Stimulated activated memory B cell treated with anti-CD40 and anti-IgM and Interleukin-4, amounts not matched to agents 10 μg/mL and 1 μg/mL and 100 μg/mL, for 72 hours (primary cell): Measurements from ENCODE around the gene KANSL1.
"Not testable (repeated sequence)": the region's sequence is repeated elsewhere in the genome, so short reads cannot be mapped to it uniquely, and the experiment has no call there.

Source experiments
- ATAC-seq: fragments of 150-1000 bp; cut with Tn5 transposase; 2 replicates; pipeline ENCODE4 v1.10.0; 2021
- H3K27ac Mint-ChIP-seq: one replicate; pipeline ENCODE4 v1.8.0; 2022; ENCODE audit warnings: mild to moderate bottlenecking, mixed read lengths
- H3K27me3 Mint-ChIP-seq: one replicate; pipeline ENCODE4 v1.8.0; 2022; ENCODE audit warnings: mixed read lengths
- H3K36me3 Mint-ChIP-seq: one replicate; pipeline ENCODE4 v1.8.0; 2022; ENCODE audit warnings: mixed read lengths
- H3K4me1 Mint-ChIP-seq: one replicate; pipeline ENCODE4 v1.8.0; 2022; ENCODE audit warnings: mixed read lengths
- H3K4me3 Mint-ChIP-seq: one replicate; pipeline ENCODE4 v1.8.0; 2022; ENCODE audit warnings: mild to moderate bottlenecking, moderate library complexity, mixed read lengths
- H3K9me3 Mint-ChIP-seq: one replicate; pipeline ENCODE4 v1.8.0; 2022; ENCODE audit warnings: mixed read lengths

The KANSL1 gene

GRCh38 chr17:46181316-46181715 lies 11.9 kb downstream of the KANSL1 start:
- not testable (repeated sequence) for H3K27me3 Mint-ChIP-seq, H3K9me3 Mint-ChIP-seq, H3K4me3 Mint-ChIP-seq, ATAC-seq
- Mint-ChIP-seq H3K36me3 (peaks cover 30% of the 10 kb centered on the region), H3K27ac (peak overlapping the region; percentile 61), H3K4me1 (peaks cover 85% of the 10 kb centered on the region)

DNA sequence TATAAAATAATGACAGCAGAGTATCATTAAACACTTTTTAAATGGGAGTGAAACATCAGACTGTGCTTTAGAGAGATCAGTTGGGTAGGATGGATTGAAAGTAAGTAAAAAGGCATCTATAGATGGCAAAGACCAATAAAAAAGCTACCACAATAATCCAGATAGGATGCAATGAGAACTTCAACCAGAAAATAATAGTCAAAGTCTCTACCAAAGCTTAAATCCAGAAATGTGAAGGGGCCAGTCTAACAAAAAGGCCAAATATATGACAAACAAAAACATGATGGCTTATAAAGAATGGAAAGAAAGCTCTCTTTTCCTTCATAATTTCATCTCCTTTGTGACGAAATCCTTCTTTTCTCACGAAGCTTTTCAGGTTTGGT lies 12.3 kb downstream of the KANSL1 start:
- peaks cover 87% of the 10 kb centered on the region for H3K4me1 Mint-ChIP-seq
- H3K27me3 Mint-ChIP-seq = no peaks in the 10 kb centered on the region
- no peak for ATAC-seq
- no peak overlapping the region for H3K4me3 Mint-ChIP-seq
- no peak overlapping the region for H3K27ac Mint-ChIP-seq
- no peaks in the 10 kb centered on the region for H3K9me3 Mint-ChIP-seq
- peaks cover 30% of the 10 kb centered on the region for H3K36me3 Mint-ChIP-seq

DNA sequence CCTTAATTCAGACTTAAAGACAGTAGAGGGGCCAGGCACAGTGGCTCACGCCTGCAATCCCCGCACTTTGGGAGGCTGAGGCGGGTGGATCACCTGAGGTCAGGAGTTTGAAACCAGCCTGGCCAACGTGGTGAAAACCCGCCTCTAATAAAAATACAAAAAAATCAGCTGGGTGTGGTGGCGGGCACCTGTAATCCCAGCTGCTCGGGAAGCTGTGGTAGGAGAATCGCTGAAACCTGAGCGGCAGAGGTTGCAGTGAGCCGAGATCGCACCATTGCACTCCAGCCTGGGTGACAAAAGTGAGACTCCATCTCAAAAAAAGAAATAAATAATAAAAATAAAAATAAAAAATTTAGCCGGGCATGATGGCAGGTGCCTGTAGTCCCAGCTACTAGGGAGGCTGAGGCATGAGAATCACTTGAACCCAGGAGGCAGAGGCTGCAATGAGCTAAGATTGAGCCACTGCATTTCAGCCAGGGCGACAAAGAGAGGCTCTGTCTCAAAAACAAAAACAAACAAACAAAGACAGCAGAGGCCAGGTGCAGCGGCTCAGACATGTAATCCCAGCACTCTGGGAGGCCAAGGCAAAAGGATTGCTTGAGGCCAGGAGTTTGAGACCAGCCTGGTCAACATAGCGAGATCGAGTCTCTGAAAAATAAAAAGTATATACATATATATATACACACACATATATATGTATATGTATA lies 12.9 kb downstream of the KANSL1 start:
- Mint-ChIP-seq H3K27ac (peak overlapping the region; percentile 30), H3K36me3 (peaks cover 30% of the 10 kb centered on the region), H3K4me1 (peaks cover 83% of the 10 kb centered on the region)
- ATAC-seq, H3K27me3 Mint-ChIP-seq, H3K9me3 Mint-ChIP-seq, H3K4me3 Mint-ChIP-seq: not testable (repeated sequence)

GRCh38 chr17:46179375-46179999 lies 13.7 kb downstream of the KANSL1 start:
- Mint-ChIP-seq H3K36me3 (peaks cover 30% of the 10 kb centered on the region), H3K27ac (peak overlapping the region; percentile 30), H3K4me3 (peak overlapping the region; percentile 4), H3K4me1 (peaks cover 77% of the 10 kb centered on the region), H3K9me3 (no peaks in the 10 kb centered on the region), H3K27me3 (no peaks in the 10 kb centered on the region)
- ATAC-seq = peak; percentile 69

DNA sequence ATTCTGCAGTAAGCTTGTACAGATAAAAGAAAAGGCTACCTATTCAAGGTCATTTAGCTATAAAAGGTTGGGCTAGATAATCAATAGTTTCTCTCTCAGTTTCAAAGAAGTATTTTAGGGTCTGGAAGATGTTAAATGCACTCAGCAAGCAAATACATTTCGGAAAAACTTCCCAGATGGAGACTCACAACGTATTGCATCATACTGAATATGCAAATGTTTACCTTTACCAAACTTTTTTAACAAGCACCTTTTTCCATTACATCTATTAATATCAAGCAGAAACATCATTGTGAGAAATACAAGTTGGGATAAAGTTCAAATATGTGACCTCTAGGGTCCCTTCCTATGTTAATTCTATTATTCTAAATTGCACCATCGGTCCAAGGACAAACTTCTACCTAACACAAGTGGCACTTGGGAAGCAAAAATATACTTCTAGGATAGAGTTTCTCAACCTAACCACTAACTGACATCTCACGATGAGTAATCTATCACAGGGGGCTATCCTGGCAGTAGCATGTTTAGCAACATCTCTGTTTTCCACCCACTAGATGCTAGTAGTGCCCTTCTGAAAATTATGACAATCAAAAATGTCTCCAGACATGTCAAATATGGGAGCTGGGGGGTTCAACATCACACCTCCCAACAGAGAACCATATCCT lies 14.5 kb downstream of the KANSL1 start:
- Mint-ChIP-seq H3K27me3 (no peaks in the 10 kb centered on the region), H3K4me3 (no peak overlapping the region), H3K9me3 (no peaks in the 10 kb centered on the region), H3K36me3 (peaks cover 30% of the 10 kb centered on the region), H3K4me1 (peaks cover 69% of the 10 kb centered on the region), H3K27ac (peak overlapping the region; percentile 30)
- ATAC-seq = peak; percentile 47

GRCh38 chr17:46176975-46177374 lies 16.3 kb downstream of the KANSL1 start:
- no peak for ATAC-seq
- H3K4me3 Mint-ChIP-seq = no peak overlapping the region
- no peaks in the 10 kb centered on the region for H3K9me3 Mint-ChIP-seq
- H3K27me3 Mint-ChIP-seq = no peaks in the 10 kb centered on the region
- H3K36me3 Mint-ChIP-seq = peaks cover 18% of the 10 kb centered on the region
- H3K4me1 Mint-ChIP-seq = peaks cover 65% of the 10 kb centered on the region
- no peak overlapping the region for H3K27ac Mint-ChIP-seq

DNA sequence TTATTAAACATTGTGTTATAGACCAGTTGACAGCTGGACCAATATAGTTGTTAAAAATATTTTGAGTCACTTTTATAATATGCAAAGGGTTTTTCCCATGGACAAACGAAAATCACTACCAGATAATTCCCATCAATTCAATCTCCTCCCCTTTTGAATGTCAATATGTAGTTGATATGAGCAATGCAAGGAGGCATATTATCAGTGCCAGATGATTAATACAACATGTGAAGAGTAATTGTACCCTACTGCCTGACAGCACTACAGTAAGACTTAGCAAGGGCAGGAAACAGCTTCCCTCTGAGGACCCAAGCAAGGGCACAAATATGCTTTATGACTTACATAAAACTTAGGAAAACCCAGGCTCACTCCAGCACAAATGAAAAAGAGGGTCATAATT lies 17.3 kb downstream of the KANSL1 start:
- no peak for ATAC-seq
- Mint-ChIP-seq H3K4me3 (no peak overlapping the region), H3K36me3 (peaks cover 20% of the 10 kb centered on the region), H3K4me1 (peaks cover 63% of the 10 kb centered on the region), H3K27ac (no peak overlapping the region), H3K9me3 (no peaks in the 10 kb centered on the region), H3K27me3 (no peaks in the 10 kb centered on the region)

DNA sequence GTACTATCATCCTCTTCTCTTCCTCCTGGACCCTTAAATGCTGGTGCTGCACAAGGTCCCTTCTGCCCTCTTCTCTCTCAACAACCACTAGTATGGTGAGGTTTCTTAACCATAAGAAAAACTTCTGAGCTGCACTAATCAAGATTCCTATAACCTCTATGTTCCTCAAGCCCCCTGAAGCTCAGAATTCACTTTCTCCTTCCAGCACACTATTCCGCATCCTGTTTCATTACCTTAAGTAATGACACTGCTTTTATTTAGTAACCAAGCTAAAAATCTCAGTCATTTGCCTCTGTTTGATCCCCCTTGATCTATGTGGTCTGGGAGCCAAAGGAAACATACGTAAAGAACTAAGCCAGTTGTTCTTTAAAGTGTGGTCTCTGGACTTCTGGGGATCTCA lies 20.1 kb downstream of the KANSL1 start:
- H3K27me3 Mint-ChIP-seq = no peaks in the 10 kb centered on the region
- no peak overlapping the region for H3K27ac Mint-ChIP-seq
- no peak for ATAC-seq
- H3K9me3 Mint-ChIP-seq = no peaks in the 10 kb centered on the region
- H3K4me3 Mint-ChIP-seq = no peak overlapping the region
- peaks cover 33% of the 10 kb centered on the region for H3K36me3 Mint-ChIP-seq
- H3K4me1 Mint-ChIP-seq = peaks cover 57% of the 10 kb centered on the region

GRCh38 chr17:46171939-46172338 lies 21.3 kb downstream of the KANSL1 start:
- Mint-ChIP-seq H3K36me3 (peaks cover 35% of the 10 kb centered on the region), H3K27me3 (no peaks in the 10 kb centered on the region), H3K4me3 (no peak overlapping the region), H3K9me3 (no peaks in the 10 kb centered on the region), H3K27ac (no peak overlapping the region), H3K4me1 (peaks cover 57% of the 10 kb centered on the region)
- no peak for ATAC-seq

DNA sequence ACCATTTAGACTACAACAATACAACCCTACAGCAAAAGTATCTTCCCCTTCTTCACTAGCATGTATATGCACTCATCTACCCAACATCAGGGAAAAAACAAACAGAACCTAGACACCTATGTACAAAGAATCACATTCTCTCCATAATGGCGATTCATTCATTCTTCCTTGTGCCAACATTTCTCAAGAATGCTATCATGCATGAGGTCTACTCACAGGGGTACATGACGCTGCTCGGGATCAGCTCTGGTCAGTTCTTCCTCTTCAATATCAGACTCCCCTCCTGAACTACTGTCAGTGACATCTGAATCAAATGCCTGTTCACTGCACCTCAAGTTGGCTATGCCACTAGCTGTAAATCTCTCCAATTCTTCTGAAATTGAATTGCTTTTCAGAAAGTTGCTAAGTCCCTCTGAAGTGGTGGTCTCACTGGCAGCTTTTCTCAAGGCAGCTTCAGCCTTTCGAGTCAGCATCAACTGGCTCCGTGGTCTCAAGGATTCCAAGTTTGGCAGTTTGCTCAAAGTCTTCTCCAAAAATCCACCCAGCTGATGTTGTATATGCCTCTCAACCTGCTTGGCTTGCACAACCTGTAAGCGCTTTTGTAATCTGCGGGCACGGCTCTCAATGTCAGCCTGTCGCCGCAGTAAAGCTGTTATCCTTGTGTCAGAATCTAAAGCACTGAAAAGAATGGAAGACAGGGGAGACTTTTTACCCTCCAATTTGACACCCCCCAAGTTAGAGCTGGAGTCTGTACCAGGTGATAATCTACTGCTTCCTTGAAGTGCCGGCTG lies 22.4 kb downstream of the KANSL1 start:
- H3K4me3 Mint-ChIP-seq = no peak overlapping the region
- no peak overlapping the region for H3K27ac Mint-ChIP-seq
- peaks cover 51% of the 10 kb centered on the region for H3K4me1 Mint-ChIP-seq
- H3K27me3 Mint-ChIP-seq = no peaks in the 10 kb centered on the region
- ATAC-seq = no peak
- H3K9me3 Mint-ChIP-seq = no peaks in the 10 kb centered on the region
- peaks cover 40% of the 10 kb centered on the region for H3K36me3 Mint-ChIP-seq

DNA sequence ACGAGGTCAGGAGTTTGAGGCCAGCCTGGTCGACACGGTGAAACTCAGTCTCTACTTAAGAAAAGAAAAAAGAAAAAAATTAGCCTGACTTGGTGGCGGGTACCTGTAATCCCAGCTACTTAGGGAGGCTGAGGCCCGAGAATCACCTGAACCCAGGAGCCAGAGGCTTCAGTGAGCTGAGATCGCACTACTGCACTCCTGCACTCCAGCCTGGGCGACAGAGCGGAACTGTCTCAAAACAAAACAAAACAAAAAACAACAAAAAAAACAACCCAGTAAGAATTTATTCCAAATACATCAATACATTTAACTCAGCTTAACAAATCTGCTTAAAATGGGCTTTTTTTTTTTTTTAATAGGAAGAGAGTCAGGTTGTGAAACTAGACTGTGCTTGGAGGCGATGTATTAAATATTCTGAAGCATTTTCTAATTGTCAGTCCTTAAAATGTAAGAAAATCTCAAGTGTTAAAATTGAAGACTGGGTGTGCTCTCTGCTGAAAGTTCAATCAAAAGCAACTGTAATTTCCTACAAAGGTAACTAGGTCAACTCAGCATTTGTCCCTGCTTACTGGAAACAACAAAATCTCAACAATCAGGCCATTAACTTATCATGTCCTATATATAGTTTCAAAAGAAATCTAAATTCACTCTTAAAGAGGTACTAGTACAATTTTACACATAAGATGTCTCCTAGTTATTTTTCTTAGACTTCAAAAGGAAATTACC lies 23.2 kb downstream of the KANSL1 start:
- peaks cover 50% of the 10 kb centered on the region for H3K4me1 Mint-ChIP-seq

DNA sequence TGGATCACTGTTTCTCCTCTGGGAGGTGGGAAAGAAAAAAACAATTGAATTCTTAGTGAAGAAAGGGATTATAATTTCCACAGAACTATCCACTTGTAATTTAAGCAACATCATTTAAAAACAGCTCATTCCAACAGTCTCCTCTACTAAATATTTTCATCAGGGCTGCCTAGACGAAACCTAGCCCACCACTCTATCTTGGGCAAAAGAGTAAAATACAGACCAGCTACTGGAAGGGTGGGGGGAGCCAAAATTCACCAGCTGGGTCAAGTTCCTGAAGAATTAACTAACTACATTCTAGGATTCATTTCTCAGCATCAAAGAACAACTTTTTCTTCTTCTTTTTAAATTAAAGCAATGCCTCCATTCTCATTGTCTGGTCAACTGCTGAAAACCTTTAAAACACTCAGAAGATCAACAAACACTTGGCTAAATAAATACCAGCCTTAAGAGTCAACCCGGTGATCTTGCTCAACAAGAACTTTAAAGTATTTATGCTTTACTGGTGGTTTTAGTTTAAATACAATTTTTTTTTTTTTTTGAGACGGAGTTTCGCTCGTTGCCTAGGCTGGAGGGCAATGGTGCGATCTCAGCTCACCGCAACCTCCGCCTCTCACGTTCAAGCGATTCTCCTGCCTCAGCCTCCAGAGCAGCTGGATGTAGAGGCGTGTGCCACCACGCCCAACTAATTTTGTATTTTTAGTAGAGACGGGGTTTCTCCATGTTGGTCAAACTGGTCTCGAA lies 25.2 kb downstream of the KANSL1 start:
- Mint-ChIP-seq H3K9me3 (no peaks in the 10 kb centered on the region), H3K27ac (no peak overlapping the region), H3K4me1 (peaks cover 64% of the 10 kb centered on the region), H3K36me3 (peaks cover 47% of the 10 kb centered on the region), H3K4me3 (no peak overlapping the region), H3K27me3 (no peaks in the 10 kb centered on the region)
- ATAC-seq = no peak

More for the DNA sequence above, 23.2 kb downstream of the KANSL1 start:
- no peak overlapping the region for H3K27ac Mint-ChIP-seq
- ATAC-seq = no peak
- no peak overlapping the region for H3K4me3 Mint-ChIP-seq
- peaks cover 40% of the 10 kb centered on the region for H3K36me3 Mint-ChIP-seq
- H3K9me3 Mint-ChIP-seq = no peaks in the 10 kb centered on the region
- no peaks in the 10 kb centered on the region for H3K27me3 Mint-ChIP-seq

GRCh38 chr17:46167267-46167666 lies 26.0 kb downstream of the KANSL1 start:
- H3K4me3 Mint-ChIP-seq = no peak overlapping the region
- H3K27ac Mint-ChIP-seq = no peak overlapping the region
- peaks cover 65% of the 10 kb centered on the region for H3K4me1 Mint-ChIP-seq

DNA sequence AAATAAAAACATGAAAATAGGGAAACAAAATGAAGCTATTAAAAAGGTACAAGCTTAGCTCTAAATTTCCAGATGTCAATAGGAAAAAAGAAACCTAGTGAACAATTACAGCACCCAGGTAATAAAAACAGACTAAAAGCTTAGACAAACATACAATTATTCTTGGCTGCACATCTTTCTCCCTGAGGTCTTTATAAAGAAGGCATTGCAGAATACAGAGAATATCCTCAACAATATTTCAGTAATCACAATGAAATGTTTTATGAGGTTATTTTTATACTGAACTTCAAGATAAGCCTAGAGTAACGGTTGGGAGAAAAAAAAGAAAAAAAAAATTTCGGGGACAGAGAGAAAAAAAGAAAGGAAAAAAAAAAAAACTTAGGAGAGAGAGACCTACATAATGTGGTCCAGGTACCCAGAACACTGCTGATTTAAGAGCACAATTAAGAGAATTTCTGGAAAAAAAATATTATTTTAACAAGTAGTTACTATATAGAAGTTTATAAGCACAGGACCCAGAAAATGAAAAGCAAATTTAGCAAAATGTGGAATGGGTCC lies 26.5 kb downstream of the KANSL1 start:
- no peak overlapping the region for H3K27ac Mint-ChIP-seq
- ATAC-seq = no peak
- peaks cover 54% of the 10 kb centered on the region for H3K36me3 Mint-ChIP-seq
- no peaks in the 10 kb centered on the region for H3K9me3 Mint-ChIP-seq
- H3K4me3 Mint-ChIP-seq = no peak overlapping the region
- peaks cover 65% of the 10 kb centered on the region for H3K4me1 Mint-ChIP-seq
- no peaks in the 10 kb centered on the region for H3K27me3 Mint-ChIP-seq

More at GRCh38 chr17:46167267-46167666, 26.0 kb downstream of the KANSL1 start:
- Mint-ChIP-seq H3K27me3 (no peaks in the 10 kb centered on the region), H3K36me3 (peaks cover 54% of the 10 kb centered on the region), H3K9me3 (no peaks in the 10 kb centered on the region)
- no peak for ATAC-seq
